Hindlimb muscle (tissue), 1 donor: Measurements from ENCODE around the gene PROC. TPM values are rescaled to one million over a fixed set of nuclear protein-coding genes. Genes with fewer than 3 reads are reported as not detected.

Source experiments
- DNase-seq: peaks from one replicate; pipeline ENCODE4 v3.0.0-alpha.2; 2013
- polyA plus RNA-seq: library from polyadenylated mRNA; unstranded; fragments of 120-200 nt; gene quantifications from one replicate; pipeline ENCODE4 v1.2.1, GENCODE V29; 2013; ENCODE audit not compliant: insufficient read length

The PROC gene
- polyA plus RNA-seq, 1 donor, result 0.93 TPM

DNA sequence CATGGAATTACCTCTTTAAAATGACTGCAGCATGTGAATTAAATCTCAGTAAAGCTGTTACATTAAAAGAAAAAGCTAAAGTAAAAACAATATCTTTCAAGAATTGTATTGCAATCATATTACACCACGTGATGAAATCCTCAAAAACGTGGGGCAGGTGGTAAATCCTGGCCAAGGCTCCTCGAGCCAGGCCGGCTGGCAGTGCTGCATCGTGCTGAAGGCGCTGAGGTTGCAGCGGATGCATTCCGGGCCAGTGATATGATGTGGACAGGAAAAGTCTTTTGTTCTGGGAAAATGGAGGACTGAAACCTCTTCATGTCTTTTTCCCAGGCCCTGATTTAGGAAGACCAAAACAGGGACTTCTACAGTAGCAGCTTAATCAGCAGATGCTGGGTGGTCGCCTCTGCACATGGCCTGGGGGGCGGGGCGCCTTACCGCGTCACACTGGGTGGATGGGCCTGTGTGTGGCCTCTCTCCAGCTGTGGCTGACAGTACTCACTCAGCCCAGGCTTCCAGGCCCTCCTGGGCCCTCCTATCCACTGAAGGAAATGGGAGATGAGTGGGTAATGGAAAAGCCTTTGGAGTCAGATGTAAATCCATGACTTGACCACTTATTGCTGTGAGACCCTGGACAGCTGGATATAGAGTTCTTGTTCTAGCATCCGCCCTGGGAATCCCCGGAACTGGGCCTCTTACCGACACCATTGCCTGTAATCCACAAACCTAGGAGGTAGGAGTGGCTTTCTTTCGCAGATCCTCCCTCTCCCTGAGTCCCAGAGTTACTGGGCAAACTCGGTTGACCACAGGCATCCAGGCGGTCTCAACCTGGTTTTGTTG, 45.1 kb downstream of the PROC start:
- DNase-seq, result peak; percentile 50

DNA sequence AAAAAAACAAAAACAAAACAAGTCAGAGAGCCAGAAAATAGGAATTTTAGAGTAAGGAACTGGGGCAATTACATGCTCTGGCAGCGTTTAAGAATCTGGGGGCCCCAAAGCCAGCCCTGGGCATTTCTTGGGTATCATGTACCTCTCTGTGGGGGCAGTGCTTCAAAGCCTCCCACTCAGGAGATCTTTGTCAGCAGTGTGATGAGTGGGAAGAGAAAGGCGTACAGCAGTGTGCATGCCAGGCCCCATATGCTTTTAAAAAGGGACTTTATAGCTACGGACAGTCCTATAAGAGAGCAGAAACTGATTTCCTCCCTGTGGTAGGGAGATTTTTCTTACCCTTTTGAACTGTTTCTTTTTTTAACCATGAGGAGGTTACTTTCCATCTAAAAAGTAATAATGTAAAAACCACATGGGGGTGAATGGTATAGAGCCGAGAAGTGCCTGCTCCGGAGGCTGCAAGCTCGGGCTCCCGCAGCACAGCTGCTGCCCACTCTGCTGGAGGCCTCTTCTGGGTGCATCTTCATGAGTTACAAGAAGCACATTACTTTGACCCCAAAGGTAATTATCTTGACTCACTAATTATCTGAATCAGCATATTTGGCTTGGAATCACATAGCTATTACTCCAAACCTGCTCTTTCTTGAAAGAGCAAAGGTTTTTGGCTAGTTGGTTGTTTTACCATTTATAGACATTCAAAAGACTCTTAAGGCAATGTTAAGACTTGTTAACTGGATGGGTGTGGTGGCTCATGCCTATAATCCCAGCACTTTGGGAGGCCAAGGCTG, 46.4 kb downstream of the PROC start:
- no peak for DNase-seq

DNA sequence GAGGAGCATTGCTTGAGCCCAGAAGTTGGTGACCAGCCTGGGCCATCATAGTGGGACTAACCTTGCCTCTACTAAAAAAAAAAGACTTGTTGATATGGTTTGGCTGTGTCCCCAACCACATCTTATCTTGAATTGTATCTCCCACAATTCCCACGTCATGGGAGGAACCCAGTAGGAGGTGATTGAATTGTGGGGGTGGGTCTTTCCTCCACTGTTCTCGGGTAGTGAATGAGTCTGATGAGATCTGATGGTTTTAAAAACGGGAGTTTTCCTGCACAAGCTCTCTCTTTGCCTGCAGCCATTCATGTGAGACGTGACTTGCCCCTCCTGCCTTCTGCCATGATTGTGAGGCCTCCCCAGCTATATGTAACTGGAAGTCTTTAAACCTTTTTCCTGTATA, 47.0 kb downstream of the PROC start:
- no peak for DNase-seq

DNA sequence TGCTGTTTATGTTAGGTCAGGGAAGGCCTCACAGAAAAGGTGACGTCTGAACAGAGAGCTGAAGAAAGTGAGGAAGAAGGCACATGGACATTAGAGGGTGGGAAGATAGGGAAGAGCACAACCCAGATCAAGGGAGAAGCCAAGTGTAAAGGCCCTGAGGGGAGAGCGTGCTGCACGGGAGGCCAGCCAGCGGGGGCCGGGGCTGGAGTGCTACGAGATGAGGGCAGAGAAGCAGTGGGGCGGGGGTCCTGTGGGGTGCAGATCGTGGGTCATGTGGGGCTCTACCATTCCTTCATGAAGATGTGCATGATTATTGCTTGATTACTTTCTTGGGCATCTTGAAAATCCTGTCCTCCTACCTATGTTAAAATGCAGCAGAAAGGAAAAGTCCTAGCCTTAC, 50.8 kb downstream of the PROC start:
- DNase-seq, result no peak

DNA sequence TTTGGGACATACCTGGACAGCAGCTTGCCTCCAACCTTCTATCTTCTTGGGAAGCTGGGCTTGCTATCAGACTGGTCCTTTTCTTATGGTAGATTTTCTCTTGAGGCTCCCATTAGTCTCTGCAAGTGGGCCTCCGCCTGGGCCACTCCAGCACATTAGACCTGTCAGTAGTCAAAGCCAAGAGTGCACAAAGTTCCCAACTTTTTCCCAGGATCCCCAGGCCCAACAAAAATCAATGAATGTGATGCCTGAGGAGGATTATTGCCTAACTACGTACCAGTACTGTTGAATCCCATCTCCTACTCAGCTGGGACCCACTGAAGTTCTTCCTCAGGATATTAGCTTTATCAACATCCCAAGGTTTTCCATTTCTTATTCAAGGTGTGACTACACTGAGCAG, 51.7 kb downstream of the PROC start:
- DNase-seq, result no peak

DNA sequence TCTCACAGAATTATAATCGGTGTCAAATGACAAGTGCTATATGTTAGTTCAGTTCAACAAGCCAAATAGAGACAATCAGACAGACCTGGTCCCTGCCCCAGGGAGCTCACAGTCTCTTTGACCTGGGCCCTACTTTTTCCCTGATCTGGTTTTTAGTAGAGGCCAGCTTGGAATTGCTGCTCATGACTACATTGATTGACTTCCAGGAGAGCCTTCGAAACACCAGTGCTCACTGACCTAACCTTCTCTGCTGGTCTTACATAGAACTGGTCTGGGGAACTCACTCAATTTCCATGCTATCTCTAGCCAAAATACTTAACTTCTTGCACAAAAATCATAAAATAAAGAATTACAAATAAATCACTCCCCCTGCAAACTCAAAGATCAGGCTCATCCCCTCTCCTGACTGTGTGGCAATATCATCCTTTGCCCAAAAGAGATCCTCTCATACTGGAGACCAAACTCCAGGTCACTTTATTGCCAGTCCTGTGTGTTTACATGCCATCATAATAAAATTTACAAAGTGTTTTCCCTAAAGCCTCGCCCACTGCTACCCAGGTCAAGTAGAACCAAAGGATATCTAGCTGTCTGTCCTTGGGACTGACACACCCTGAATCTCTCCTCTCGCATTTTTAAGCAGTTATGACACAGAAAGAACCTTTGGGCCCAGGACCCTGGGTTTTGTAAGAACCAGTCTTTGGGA, 53.2 kb downstream of the PROC start:
- no peak for DNase-seq

DNA sequence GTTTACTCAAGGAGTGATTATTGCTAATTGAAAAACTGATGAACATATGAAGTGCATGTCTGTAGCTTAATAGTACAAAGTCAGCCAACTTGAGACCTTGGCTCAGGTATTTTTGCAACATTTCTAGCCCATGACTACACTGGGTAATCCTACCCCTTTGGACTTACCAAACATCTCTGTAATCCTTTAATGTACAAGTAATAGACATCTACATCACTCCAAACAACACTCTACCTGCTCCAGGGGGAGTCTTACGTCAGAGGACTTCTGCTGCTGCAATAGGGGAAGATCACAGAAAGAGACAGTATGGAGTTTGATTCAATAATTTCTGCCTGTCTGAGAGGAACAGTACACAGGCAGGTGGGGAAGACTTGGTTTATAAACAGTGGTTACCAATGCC, 54.0 kb downstream of the PROC start:
- DNase-seq, result no peak

DNA sequence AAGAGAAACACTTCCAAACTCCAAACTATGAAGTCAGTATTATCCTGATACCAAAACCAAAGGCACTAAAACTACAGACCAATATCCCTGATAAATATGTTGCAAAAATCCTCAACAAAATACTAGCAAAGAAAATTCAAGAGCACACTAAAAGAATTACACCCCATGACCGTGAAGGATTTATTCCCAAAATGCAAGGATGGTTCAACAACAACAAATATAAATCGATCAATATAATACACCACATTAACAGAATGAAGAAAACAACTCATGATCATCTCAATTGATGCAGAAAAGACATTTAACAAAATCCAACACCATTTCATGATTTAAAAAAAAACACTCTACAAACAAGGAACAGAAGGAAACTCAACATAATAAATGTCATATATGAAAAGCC, 57.6 kb downstream of the PROC start:
- DNase-seq, result no peak

Other genes starting within 250 kb of the PROC start
- gene CYP27C1, start 198.1 kb upstream of the PROC start, polyA plus RNA-seq, result 5.7 TPM
- 41.8 TPM for gene ERCC3, start 124.3 kb upstream of the PROC start, polyA plus RNA-seq
- 18.9 TPM for gene MAP3K2, start 30.5 kb upstream of the PROC start, polyA plus RNA-seq
- gene IWS1, start 108.1 kb downstream of the PROC start, polyA plus RNA-seq, result 41.8 TPM
- 1.4 TPM for gene MYO7B, start 117.3 kb downstream of the PROC start, polyA plus RNA-seq
- gene GPR17, start 227.7 kb downstream of the PROC start, polyA plus RNA-seq, result 2.9 TPM